Right kidney (tissue), 1 donor: Measurements from ENCODE around the gene HAX1.
"Not testable (repeated sequence)": the region's sequence is repeated elsewhere in the genome, so short reads cannot be mapped to it uniquely, and the experiment has no call there.

Experiments used
- DNase-seq: peaks from one replicate; pipeline ENCODE4 v3.0.0-alpha.2; 2016

HAX1 gene

DNA sequence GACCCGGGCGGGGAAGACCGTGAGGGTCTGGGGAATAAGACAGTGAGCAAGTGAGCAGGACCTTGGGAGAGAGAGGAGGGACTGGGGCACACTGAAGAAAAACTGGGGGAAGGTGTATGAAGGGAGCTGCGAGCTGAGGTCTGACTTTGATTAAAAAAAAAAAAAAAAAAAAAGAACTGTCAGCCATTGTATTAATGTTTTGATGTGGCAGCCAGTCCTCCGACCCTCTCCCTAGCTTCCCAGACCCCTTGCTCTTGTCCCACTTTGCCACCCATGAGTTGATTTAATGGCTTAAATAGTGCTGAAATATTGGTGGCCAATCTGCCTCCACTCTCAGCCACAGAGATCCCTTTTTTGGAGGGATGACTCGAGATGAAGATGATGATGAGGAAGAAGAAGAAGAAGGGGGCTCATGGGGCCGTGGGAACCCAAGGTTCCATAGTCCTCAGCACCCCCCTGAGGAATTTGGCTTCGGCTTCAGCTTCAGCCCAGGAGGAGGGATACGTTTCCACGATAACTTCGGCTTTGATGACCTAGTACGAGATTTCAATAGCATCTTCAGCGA is 652 bp downstream of the HAX1 start:
- peak; percentile 6 for DNase-seq

DNA sequence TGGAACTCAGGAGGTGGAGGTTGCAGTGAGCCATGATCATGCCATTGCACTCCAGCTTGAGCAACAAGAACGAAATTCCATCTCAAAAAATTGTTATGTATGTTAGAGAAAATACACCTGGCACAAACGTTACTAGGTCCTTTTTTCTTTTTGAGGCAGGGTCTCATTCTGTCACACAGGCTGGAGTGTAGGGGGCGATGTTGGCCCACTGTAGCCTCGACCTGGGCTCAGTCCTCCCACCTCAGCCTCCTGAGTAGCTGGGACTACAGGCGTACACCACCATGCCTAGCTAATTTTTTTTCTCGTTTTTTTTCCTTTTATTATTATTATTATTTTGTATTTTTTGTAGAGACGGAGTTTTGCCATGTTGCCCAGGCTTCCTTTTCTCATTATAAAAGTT is 4.4 kb downstream of the HAX1 start:
- no peak for DNase-seq

DNA sequence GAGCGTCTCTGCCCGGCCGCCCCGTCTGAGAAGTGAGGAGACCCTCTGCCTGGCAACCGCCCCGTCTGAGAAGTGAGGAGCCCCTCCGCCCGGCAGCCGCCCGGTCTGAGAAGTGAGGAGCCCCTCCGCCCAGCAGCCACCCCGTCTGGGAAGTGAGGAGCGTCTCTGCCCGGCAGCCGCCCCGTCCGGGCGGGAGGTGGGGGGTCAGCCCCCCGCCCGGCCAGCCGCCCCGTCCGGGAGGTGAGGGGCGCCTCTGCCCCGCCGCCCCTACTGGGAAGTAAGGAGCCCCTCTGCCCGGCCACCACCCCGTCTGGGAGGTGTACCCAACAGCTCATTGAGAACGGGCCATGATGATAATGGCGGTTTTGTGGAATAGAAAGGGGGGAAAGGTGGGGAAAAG is 15.2 kb downstream of the HAX1 start:
- DNase-seq, result not testable (repeated sequence)

DNA sequence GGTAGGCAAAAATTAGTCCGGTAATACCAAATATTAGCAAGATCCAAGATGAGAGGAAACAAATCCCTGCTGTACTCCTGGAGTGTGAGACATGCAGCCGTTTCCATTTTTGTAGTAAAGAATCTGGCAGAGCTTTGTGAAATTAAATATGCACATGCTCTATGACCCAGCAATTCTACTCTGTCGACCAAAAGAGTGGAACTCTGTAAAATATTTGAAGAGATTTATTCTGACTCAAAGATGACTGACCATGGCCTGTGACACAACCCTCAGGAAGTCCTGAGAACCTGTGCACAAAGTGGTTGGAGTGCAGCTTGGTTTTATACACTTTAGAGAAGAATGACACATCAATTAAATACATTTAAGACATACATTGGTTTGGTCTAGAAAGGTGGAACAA is 16.2 kb downstream of the HAX1 start:
- DNase-seq, result no peak

DNA sequence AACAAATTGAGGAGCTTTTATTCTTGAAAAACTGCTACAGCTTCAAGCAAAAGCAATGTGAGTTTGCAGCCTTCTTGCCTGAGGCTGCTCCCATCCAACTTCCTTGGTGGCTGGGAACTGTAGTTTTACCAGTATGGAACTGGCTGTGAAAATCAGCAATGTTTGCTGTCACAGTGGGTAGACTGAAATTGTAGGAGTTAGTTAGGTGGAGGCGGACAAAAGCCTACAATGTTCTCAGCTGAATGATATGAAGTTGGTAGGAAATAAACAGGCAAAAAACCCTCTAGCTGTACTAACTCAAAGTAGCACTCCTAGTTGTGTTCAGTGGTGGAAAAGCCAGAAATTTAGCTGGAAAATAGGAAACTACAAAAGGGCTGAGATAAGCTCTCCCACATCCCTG is 18.5 kb downstream of the HAX1 start:
- DNase-seq, result no peak

DNA sequence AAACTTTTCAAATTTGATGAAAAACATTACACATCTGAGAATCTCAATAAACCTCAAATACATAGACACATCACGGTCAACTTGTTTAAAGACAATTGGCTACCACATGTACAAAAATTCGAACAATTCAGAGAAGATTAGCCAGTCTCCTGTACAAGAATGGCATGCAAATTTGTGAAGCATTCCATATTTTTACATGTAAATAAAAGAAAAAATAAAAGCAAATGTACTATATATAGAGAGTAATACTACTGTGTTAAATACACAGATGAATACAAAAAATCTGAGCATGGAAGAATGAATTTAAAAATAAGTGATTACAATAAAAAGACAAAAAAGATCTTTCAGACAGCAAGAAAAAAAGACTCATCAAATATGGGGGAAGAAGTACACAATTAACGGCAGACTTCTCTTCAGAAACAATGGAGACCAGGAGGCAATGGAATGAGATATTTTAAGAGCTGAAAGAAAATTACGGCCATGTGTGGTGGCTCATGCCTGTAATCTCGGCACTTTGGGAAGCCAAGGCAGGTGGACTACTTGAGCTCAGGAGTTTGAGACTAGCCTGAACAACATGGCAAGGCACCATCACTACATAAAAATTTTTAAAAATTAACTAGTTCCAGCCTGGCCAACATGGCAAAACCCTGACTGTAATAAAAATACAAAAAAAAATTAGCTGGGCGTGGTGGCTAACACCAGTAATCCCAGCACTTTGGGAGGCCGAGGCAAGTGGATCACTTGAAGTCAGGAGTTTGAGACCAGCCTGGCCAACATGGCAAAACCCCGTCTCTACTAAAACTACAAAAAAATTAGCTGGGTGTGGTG is 23.2 kb downstream of the HAX1 start:
- DNase-seq, result no peak

- no peak for DNase-seq
These were observed 29.2 kb downstream of the HAX1 start for GRCh38 chr1:154301582-154301981.

DNA sequence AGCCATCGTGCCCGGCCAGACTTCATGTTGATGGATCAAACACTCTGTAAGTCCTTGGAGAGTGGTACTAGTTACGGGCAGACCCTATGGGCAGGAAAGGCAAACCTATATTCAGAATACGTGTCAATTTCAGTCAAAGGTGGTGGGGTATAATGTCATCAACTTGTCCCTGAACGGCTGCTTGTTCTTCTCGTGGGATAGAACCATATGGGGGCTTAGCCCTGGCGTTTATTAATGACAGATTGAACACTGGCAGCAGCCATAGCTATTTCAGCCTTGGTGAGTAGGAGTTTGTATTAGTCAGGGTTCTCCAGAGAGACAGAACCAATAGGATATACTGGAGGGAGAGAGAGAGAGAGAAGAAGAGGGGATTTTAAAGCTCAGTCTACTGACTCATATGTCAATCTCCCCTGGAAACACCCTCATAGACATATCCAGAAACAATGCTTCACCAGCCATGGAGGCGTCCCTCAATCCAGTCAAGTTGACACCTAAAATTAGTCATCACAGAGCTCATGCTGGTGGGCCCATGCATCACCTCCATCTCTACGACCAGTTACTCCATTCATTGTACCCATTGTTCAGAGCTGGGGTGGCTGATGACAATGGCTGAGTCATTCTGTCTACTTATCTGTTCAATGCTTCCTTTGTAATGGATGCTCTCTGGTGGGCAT is 32.4 kb downstream of the HAX1 start:
- no peak for DNase-seq

DNA sequence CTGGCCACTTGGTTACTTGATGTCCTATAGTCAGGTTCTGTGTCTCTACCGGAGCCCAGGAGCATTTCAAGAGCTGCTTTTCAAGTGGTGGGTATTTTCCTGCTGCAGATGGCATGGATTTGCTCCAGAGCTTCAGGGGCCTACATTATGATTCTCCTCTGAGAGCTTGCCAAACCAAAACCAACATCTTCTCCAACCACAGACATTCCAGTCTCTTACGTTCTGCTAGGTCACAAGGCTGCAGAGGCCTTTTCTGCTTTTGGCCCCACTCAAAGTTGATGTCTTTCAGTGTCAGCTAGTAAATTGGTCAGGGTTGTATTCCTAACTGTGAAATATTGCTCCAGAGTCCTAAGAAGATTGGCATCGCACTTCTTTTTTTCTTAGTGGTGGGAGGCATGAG is 33.7 kb downstream of the HAX1 start:
- no peak for DNase-seq

GRCh38 chr1:154307670-154308270 is 35.3 kb downstream of the HAX1 start:
- not testable (repeated sequence) for DNase-seq

GRCh38 chr1:154309136-154309535 is 36.7 kb downstream of the HAX1 start:
- DNase-seq, result not testable (repeated sequence)

GRCh38 chr1:154312229-154313065 is 40.0 kb downstream of the HAX1 start:
- DNase-seq, result not testable (repeated sequence)

- DNase-seq, result no peak
These were observed 40.6 kb downstream of the HAX1 start for GRCh38 chr1:154313066-154313356.

GRCh38 chr1:154314226-154314625 is 41.8 kb downstream of the HAX1 start:
- DNase-seq, result not testable (repeated sequence)

DNA sequence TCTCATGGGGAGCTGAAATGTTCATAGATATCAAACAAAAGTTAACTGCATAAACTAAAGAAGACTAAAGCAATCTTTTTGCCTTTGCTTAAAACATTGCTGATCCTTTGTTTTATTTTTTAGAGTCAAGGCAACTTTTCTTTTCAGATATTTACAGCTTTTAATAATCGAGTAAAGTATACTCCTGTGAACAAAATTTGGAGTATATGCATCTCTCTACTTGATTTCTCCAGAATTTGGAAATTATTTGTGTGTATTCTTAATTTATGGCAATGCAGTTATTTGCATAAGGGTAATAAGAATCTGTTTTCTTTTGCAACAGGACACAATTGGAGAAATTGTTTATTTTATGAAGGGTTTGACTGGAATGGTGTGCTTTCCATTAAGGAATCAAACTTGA is 44.3 kb downstream of the HAX1 start:
- no peak for DNase-seq

DNA sequence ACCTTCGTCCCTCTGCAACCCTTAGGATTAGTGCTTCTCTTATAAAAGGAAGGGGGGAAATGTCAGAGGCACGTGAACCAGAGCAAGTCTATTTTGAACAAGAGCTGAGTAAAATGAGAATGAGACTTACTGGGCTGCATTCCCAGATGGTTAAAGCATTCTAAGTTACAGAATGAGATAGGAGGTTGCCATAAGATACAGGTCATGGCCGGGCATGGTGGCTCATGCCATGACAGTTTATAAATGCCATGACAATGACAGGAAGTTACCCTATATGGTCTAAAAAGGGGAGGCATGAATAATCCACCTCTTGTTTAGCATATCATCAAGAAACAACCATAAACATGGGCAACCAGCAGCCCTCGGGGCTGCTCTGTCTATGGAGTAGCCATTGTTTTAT is 46.0 kb downstream of the HAX1 start:
- no peak for DNase-seq

DNA sequence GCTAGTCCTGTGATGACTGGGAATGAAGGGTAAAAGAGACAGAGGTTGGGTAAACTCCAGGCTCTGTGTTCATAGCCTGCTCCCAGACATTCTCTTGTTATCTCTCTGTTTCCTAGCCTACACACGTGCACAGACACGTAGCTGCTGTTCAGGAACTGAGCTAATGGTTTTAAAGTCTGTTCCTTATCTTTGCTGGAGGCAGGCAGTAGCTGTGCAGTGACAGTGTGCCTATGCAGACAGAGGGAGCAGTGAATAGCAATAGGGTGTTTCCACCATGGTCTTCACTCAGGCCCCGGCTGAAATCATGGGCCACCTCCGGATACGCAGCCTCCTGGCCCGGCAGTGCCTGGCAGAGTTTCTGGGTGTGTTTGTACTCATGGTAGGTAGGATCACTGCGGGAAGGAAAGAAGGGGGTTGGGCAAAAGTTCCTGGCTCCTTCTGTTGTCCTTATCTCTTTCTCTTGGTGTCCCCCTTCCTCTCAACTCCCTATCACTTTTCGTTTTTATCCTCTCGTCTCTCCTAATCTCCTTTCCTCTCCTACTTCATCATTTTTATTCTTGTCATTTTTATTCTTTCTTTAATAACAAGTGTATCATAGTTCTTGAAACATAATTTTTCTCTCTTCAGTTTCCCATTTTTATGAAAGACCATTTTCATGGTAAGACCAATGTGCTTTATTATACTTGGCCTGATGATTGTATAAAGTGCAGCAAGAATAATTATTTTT is 48.6 kb downstream of the HAX1 start, which contains the start of gene AQP10:
Gene AQP10, plus strand, starts transcription at position 212 of the 727 bp plus-strand sequence. Its CDS starts 63 bp downstream, at position 275.
- DNase-seq, result no peak

- DNase-seq, result not testable (repeated sequence)
These were observed 49.1 kb downstream of the HAX1 start for GRCh38 chr1:154321609-154321934.

- DNase-seq, result no peak
These were observed 51.1 kb downstream of the HAX1 start for GRCh38 chr1:154323493-154323892.

GRCh38 chr1:154324241-154324640 is 51.8 kb downstream of the HAX1 start:
- no peak for DNase-seq

- peak; percentile 94 for DNase-seq
These were observed 52.5 kb downstream of the HAX1 start, which contains the start of gene ATP8B2 for GRCh38 chr1:154324669-154325582. ATP8B2 (plus strand) TSS chr1:154325525; CDS start chr1:154328142, 2,617 bp downstream.
